ENCODE results near the gene ATP5PD.

DNA sequence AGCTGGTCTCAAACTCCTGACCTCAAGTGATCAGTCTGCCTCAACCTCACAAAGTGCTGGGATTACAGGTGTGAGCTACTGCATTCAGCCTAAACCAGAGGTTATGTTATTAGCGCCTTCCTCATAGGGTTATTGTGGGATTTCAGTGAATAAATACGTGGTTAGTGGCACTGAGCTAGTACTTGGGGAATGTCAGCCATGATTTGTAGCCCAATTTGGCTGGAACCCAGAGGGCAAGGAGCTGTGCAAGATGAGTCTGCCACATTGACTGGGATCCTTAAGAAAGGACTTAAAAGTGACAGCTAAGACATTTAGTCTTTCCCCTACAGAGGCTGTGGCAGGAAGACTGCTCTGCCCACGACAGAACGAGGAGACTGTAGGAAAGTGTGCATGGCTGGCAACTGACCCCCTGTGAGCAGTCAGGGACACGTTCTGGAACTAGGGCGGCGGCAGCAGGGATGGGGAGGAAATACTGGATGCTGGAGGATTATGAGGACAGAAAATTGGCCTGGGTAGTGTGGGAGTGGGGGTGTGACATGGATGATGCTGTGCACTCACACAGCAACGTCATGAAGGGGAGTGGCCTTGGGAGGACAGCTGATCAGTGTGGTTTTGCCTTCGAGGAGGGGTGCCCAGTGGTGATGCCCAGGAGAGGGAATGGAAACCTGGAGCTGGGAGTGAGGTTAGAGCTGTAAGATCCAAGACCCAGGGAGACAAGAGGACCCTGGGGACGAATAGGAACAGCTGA lies 14.6 kb downstream of the ATP5PD start:
- TF ChIP-seq CTCF (IDR thresholded peaks at IDR 0.05) (no peak), POLR2AphosphoS5 (IDR thresholded peaks at IDR 0.05) (peak in 3 of 4 donors; percentile 35 to 71 (median 56)), POLR2A (IDR thresholded peaks at IDR 0.05) (no peak), EP300 (IDR thresholded peaks at IDR 0.05) (no peak)

All from sigmoid colon (tissue), 4 donors.